Measurements from ENCODE around the gene MTERF2. TPM values are rescaled to one million over a fixed set of nuclear protein-coding genes. Genes with fewer than 3 reads are reported as not detected.

The MTERF2 gene
- total RNA-seq, 6 experiments from 2014 or later = 3.0 to 5.6 (median 5.1) TPM

DNA sequence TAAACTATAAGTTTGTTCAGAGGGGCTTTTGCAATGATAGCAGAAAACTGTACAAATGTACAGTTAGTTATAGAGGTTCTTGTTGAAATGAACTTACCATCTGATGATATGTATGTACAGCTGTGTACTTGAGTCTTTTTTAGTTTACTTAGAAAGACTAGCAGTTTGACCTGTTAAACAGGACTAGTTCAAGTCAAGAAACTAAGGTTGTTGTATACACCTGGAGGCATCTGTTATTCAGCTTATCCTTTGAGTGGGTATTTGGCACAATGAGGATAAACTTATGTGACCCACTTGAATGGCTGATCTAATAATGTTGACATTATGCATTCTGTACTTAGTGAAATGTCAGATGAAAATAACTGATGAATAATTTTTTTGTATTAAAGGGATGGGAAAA, 13.4 kb downstream of the MTERF2 start:
- no peak for DNase-seq
- peaks cover 62% of the 10 kb centered on the region for H3K4me1 Mint-ChIP-seq (ENCODE audit: low read depth)
- peaks cover 48% of the 10 kb centered on the region for H3K36me3 Mint-ChIP-seq (ENCODE audit: low read depth)
- H3K27me3 Mint-ChIP-seq (ENCODE audit: insufficient read depth) = no peaks in the 10 kb centered on the region
- H3K9me3 Mint-ChIP-seq = no peaks in the 10 kb centered on the region
- no peak for TF ChIP-seq CTCF (IDR thresholded peaks at IDR 0.05)
- H3K27ac Mint-ChIP-seq = no peak overlapping the region
- H3K4me3 Mint-ChIP-seq = no peak overlapping the region

DNA sequence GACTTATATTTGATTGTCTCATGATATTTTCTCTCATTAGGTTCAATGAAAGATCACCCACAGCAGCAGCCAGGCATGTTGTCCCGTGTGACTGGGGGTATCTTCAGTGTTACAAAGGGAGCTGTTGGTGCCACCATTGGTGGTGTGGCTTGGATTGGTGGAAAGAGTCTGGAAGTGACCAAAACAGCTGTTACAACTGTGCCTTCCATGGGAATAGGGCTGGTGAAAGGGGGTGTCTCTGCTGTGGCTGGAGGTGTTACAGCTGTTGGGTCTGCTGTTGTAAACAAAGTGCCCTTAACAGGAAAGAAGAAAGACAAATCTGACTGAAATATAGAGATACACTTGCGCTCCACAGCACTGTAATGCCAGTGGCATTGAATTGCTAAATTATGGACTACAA, 15.9 kb downstream of the MTERF2 start:
- peaks cover 62% of the 10 kb centered on the region for H3K36me3 Mint-ChIP-seq (ENCODE audit: low read depth)
- no peaks in the 10 kb centered on the region for H3K27me3 Mint-ChIP-seq (ENCODE audit: insufficient read depth)
- no peak for DNase-seq
- H3K4me3 Mint-ChIP-seq = peak overlapping the region; percentile 41; the same call in 1 of the 2 replicates
- peaks cover 57% of the 10 kb centered on the region for H3K4me1 Mint-ChIP-seq (ENCODE audit: low read depth)
- no peak for TF ChIP-seq CTCF (IDR thresholded peaks at IDR 0.05)
- no peaks in the 10 kb centered on the region for H3K9me3 Mint-ChIP-seq
- H3K27ac Mint-ChIP-seq = peak overlapping the region; percentile 16; the same call in 1 of the 2 replicates

- peaks cover 51% of the 10 kb centered on the region for H3K36me3 Mint-ChIP-seq (ENCODE audit: low read depth)
- H3K27me3 Mint-ChIP-seq (ENCODE audit: insufficient read depth) = peaks cover 2% of the 10 kb centered on the region; the same call in 1 of the 2 replicates
- H3K4me1 Mint-ChIP-seq (ENCODE audit: low read depth) = peaks cover 70% of the 10 kb centered on the region
Measured at GRCh38 chr12:106964526-106964925, 22.4 kb downstream of the MTERF2 start.

DNA sequence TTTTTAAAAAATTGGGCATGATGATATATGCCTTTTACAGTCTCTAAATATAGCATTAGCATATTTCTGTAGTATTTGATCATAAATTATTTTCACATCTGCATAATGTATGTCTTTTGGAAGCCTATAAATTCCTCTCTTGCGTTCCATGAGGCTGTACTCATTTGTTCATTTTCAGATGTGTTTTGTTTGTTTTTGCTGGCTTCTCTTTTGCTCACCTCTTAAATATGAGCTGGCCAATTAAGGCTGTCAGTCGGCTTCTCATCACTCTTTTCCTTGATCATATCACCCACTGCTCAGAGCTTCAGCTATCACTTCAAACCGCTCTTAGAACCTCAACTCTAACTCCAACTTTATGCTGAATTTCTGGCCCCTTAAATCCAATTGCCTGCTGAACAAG, 24.7 kb downstream of the MTERF2 start:
- H3K4me3 Mint-ChIP-seq = peak overlapping the region; percentile 49
- TF ChIP-seq CTCF (IDR thresholded peaks at IDR 0.05) = no peak
- no peaks in the 10 kb centered on the region for H3K9me3 Mint-ChIP-seq
- H3K36me3 Mint-ChIP-seq (ENCODE audit: low read depth) = peaks cover 57% of the 10 kb centered on the region
- H3K27ac Mint-ChIP-seq = peak overlapping the region; percentile 38
- peaks cover 2% of the 10 kb centered on the region; the same call in 1 of the 2 replicates for H3K27me3 Mint-ChIP-seq (ENCODE audit: insufficient read depth)
- peaks cover 80% of the 10 kb centered on the region for H3K4me1 Mint-ChIP-seq (ENCODE audit: low read depth)
- DNase-seq = peak; percentile 39

More at GRCh38 chr12:106964526-106964925, 22.4 kb downstream of the MTERF2 start:
- no peak overlapping the region for H3K4me3 Mint-ChIP-seq
- DNase-seq = no peak
- H3K9me3 Mint-ChIP-seq = no peaks in the 10 kb centered on the region
- peak overlapping the region; percentile 42; the same call in 1 of the 2 replicates for H3K27ac Mint-ChIP-seq
- TF ChIP-seq CTCF (IDR thresholded peaks at IDR 0.05) = no peak

- Mint-ChIP-seq H3K9me3 (no peaks in the 10 kb centered on the region), H3K27ac (no peak overlapping the region), H3K4me3 (no peak overlapping the region), H3K27me3 (ENCODE audit: insufficient read depth) (peaks cover 6% of the 10 kb centered on the region), H3K36me3 (ENCODE audit: low read depth) (peaks cover 55% of the 10 kb centered on the region), H3K4me1 (ENCODE audit: low read depth) (peaks cover 64% of the 10 kb centered on the region)
- no peak for TF ChIP-seq CTCF (IDR thresholded peaks at IDR 0.05)
- DNase-seq = no peak
Measured at GRCh38 chr12:106960443-106960842, 26.5 kb downstream of the MTERF2 start.

DNA sequence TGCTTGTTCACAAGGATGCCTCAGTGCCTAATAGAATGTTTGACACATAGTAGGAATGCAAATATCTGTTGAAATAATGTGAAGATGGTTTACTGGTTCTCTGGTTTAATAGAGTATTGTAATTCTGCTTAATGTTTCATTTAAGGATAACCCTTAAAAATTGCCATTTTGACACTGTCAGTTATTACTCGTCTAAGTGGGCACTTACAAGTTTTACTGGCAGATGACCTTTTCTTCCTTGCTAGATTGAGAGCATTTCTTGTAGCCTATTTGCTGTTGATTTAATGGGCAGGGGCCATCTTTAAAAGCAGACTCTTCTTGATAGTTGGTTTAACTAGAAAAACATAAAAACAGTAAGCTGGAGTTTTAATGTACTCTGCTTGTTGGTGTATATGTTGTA, 29.4 kb downstream of the MTERF2 start:
- Mint-ChIP-seq H3K27me3 (ENCODE audit: insufficient read depth) (peaks cover 6% of the 10 kb centered on the region), H3K4me3 (peak overlapping the region; percentile 100)

More for the DNA sequence above, 29.4 kb downstream of the MTERF2 start:
- DNase-seq = no peak
- Mint-ChIP-seq H3K36me3 (ENCODE audit: low read depth) (peaks cover 38% of the 10 kb centered on the region), H3K27ac (peak overlapping the region; percentile 99), H3K4me1 (ENCODE audit: low read depth) (peaks cover 58% of the 10 kb centered on the region), H3K9me3 (no peaks in the 10 kb centered on the region)
- no peak for TF ChIP-seq CTCF (IDR thresholded peaks at IDR 0.05)
